Ovary (tissue), 3 donors: ENCODE data around the gene SFTPB.
"Not testable (repeated sequence)": the region's sequence is repeated elsewhere in the genome, so short reads cannot be mapped to it uniquely, and the experiment has no call there.

Experiments used
- CTCF ChIP-seq, 3 donors: fragments of 450-650 bp in 2 of 3; fragments of 200-600 bp in 1 of 3; IDR thresholded peaks; one replicate each; pipeline versions ENCODE4 v1.5.1 to v1.8.0; 2016 to 2022; ENCODE audit warnings: antibody characterized with exemption in 3 of 3, mild to moderate bottlenecking in 1 of 3
- EP300 ChIP-seq: sonication (generic); formaldehyde crosslinking; IDR thresholded peaks from one replicate; pipeline ENCODE4 v1.6.1; 2017; ENCODE audit warnings: antibody characterized with exemption
- POLR2A ChIP-seq: fragments of 450-650 bp; IDR thresholded peaks from one replicate; pipeline ENCODE4 v1.6.1; 2017; ENCODE audit warnings: antibody characterized with exemption, mild to moderate bottlenecking, moderate library complexity
- donor health status: DM: no; HTN: no; CAD: no.

- not testable (repeated sequence) for TF ChIP-seq CTCF (IDR thresholded peaks at IDR 0.05); POLR2A; EP300
Measured at GRCh38 chr2:85670416-85670815, 2.4 kb upstream of the SFTPB start.
